HFF-Myc (cell line): Measurements from ENCODE around the gene SLC1A4.
"Not testable (repeated sequence)": the region's sequence is repeated elsewhere in the genome, so short reads cannot be mapped to it uniquely, and the experiment has no call there.

Experiments
- DNase-seq: peaks from one replicate; pipeline ENCODE4 v3.0.0-alpha.2; 2011; ENCODE audit warnings: low read depth; ENCODE audit errors: extremely low read depth
- H3K4me3 ChIP-seq: replicated peaks from 2 replicates; pipeline ENCODE4 v1.5.1; 2011; ENCODE audit warnings: low read depth, mild to moderate bottlenecking, control low read depth, low read length
- CTCF ChIP-seq: IDR thresholded peaks from 2 replicates; pipeline ENCODE4 v1.5.1; 2012; ENCODE audit warnings: mild to moderate bottlenecking, low read depth, low read length, control low read depth; ENCODE audit errors: missing control alignments

SLC1A4 gene

GRCh38 chr2:64952511-64953482, 36.4 kb upstream of the SLC1A4 start:
- no peak overlapping the region for H3K4me3 ChIP-seq
- DNase-seq = peak; percentile 59
- TF ChIP-seq CTCF = no peak

- no peak for DNase-seq
- TF ChIP-seq CTCF = no peak
- H3K4me3 ChIP-seq = no peak overlapping the region
Observed at GRCh38 chr2:64955467-64955866, 33.7 kb upstream of the SLC1A4 start.

- H3K4me3 ChIP-seq = no peak overlapping the region
- no peak for TF ChIP-seq CTCF
- DNase-seq = no peak
Observed at GRCh38 chr2:64957109-64957903, 31.9 kb upstream of the SLC1A4 start.

- no peak overlapping the region for H3K4me3 ChIP-seq
- no peak for TF ChIP-seq CTCF
- no peak for DNase-seq
Observed at GRCh38 chr2:64958556-64958955, 30.6 kb upstream of the SLC1A4 start.

GRCh38 chr2:64960819-64961218, 28.4 kb upstream of the SLC1A4 start:
- TF ChIP-seq CTCF = no peak

GRCh38 chr2:64963138-64963537, 26.1 kb upstream of the SLC1A4 start:
- DNase-seq, H3K4me3 ChIP-seq: not testable (repeated sequence)

More at GRCh38 chr2:64960819-64961218, 28.4 kb upstream of the SLC1A4 start:
- DNase-seq = no peak
- no peak overlapping the region for H3K4me3 ChIP-seq

GRCh38 chr2:64963719-64964118, 25.5 kb upstream of the SLC1A4 start:
- H3K4me3 ChIP-seq = no peak overlapping the region
- DNase-seq = no peak
- TF ChIP-seq CTCF = no peak
